ENCODE results near the gene KIAA0232. TPM values are rescaled to one million over a fixed set of nuclear protein-coding genes. Genes with fewer than 3 reads are reported as not detected.

KIAA0232 gene
- total RNA-seq, 1 donor from 2014 or later, result 27.2 TPM

- TF ChIP-seq, protein P1, sequence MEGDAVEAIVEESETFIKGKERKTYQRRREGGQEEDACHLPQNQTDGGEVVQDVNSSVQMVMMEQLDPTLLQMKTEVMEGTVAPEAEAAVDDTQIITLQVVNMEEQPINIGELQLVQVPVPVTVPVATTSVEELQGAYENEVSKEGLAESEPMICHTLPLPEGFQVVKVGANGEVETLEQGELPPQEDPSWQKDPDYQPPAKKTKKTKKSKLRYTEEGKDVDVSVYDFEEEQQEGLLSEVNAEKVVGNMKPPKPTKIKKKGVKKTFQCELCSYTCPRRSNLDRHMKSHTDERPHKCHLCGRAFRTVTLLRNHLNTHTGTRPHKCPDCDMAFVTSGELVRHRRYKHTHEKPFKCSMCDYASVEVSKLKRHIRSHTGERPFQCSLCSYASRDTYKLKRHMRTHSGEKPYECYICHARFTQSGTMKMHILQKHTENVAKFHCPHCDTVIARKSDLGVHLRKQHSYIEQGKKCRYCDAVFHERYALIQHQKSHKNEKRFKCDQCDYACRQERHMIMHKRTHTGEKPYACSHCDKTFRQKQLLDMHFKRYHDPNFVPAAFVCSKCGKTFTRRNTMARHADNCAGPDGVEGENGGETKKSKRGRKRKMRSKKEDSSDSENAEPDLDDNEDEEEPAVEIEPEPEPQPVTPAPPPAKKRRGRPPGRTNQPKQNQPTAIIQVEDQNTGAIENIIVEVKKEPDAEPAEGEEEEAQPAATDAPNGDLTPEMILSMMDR (IDR thresholded peaks at IDR 0.05; ENCODE audit: unreplicated experiment), result no peak
- no peak overlapping the region for H3K4me3 Mint-ChIP-seq (ENCODE audit: unreplicated experiment)
- DNase-seq (ENCODE audit: low spot score), result no peak
- H3K36me3 Mint-ChIP-seq (ENCODE audit: low read depth, unreplicated experiment), result no peaks in the 10 kb centered on the region
- no peaks in the 10 kb centered on the region for H3K9me3 Mint-ChIP-seq (ENCODE audit: unreplicated experiment)
- H3K4me1 Mint-ChIP-seq (ENCODE audit: unreplicated experiment), result peaks cover 36% of the 10 kb centered on the region
- no peak overlapping the region for H3K27ac Mint-ChIP-seq (ENCODE audit: unreplicated experiment)
- H3K27me3 Mint-ChIP-seq (ENCODE audit: unreplicated experiment), result peaks cover 6% of the 10 kb centered on the region
These were observed 130.9 kb downstream of the KIAA0232 start for GRCh38 chr4:6913350-6913905.

DNA sequence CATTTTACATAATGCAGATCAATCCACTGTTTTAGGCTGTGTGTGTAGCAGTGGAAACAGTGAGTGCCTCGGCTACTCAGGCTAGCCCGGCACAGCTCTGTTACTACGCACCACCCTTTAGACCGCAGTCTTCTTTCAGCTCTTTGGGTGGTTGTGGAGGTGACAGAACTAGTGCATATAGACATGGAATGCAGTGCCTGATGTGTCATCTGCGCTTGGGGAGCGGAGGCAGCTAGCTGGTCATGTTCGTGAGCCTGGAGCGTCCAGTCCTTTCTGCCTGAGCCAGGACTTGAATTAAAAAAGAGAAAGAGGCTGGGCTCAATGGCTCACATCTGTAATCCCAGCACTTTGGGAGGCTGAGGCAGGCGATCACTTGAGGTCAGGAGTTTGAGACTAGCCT lies 131.9 kb downstream of the KIAA0232 start:
- DNase-seq (ENCODE audit: low spot score), result no peak
- peaks cover 2% of the 10 kb centered on the region for H3K27me3 Mint-ChIP-seq (ENCODE audit: unreplicated experiment)
- no peaks in the 10 kb centered on the region for H3K9me3 Mint-ChIP-seq (ENCODE audit: unreplicated experiment)
- no peaks in the 10 kb centered on the region for H3K36me3 Mint-ChIP-seq (ENCODE audit: low read depth, unreplicated experiment)
- TF ChIP-seq, protein P1 (IDR thresholded peaks at IDR 0.05; ENCODE audit: unreplicated experiment), result no peak
- no peak overlapping the region for H3K4me3 Mint-ChIP-seq (ENCODE audit: unreplicated experiment)
- peaks cover 35% of the 10 kb centered on the region for H3K4me1 Mint-ChIP-seq (ENCODE audit: unreplicated experiment)
- H3K27ac Mint-ChIP-seq (ENCODE audit: unreplicated experiment), result no peak overlapping the region

DNA sequence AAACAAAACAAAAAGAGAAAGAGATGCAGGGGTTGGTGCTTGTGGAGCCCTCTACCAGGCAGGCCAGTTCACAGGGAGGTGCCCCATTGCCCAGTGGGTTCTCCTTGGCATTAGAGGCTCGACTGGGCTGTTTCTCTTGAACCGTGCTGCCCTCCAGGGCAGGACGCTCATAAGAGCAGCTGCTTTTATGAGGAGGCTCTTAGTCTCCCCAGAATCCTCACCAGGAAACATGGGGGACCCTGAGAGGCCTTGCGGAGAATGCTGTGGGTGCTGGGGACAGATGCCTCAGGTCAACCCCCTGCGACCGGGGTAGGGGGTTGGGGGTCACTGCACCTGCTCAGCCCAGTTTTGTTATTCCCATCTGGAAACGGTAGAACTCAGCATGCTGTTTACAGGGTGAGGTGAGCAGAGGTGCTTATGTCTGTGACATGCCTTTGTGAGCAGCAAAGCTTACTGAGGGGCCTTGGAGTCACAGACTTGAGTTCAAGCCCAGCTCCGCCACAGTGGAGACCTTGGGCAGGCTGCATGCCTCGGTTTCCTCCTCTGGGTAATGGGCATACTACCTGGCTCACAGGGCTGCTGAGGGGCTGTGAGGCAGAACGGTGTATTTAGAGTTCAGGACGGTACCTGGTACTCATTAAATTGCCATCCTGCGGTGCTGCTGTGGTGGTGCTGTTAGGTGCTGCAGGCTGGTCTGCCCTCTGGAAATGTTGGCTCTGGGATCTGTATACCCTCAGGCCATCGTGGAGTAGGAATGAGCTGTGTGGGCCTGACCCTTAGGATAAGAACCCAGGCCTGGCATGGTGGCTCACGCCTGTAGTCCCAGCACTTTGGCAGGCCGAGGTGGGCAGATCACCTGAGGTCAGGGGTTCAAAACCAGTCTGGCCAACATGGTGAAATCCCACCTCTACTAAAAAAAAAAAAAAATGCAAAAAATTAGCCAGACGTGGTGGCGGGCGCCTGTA lies 132.8 kb downstream of the KIAA0232 start:
- no peaks in the 10 kb centered on the region for H3K36me3 Mint-ChIP-seq (ENCODE audit: low read depth, unreplicated experiment)
- H3K4me1 Mint-ChIP-seq (ENCODE audit: unreplicated experiment), result peaks cover 35% of the 10 kb centered on the region
- no peaks in the 10 kb centered on the region for H3K9me3 Mint-ChIP-seq (ENCODE audit: unreplicated experiment)
- H3K27me3 Mint-ChIP-seq (ENCODE audit: unreplicated experiment), result peaks cover 2% of the 10 kb centered on the region
- TF ChIP-seq, protein P1 (IDR thresholded peaks at IDR 0.05; ENCODE audit: unreplicated experiment), result no peak
- DNase-seq (ENCODE audit: low spot score), result no peak
- no peak overlapping the region for H3K4me3 Mint-ChIP-seq (ENCODE audit: unreplicated experiment)
- H3K27ac Mint-ChIP-seq (ENCODE audit: unreplicated experiment), result no peak overlapping the region

DNA sequence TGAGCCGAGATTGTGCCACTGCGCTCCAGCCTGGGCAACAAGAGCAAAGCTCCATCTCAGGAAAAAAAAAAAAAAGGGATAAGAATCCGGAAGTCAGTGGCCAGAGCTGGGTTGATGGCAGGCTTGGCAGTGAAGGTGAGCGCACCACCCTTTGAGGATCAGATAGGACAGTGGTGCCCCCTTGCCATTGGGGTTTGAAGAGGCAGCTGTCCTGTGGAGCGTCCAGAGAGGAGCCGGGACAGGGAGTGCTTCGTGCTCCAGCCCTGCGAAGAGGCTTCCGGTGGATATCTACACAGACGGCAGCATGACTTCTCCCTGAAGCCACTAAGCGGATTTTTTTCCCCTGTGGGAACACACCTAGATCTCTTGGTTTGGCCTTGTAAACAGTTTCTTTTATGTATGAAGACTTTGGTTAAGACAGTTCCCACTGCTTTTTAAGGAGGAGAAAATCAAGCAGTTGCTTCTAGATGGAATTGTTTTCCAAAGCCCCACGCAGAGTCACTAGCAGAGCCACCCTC lies 133.6 kb downstream of the KIAA0232 start:
- DNase-seq (ENCODE audit: low spot score), result no peak
- TF ChIP-seq, protein P1 (IDR thresholded peaks at IDR 0.05; ENCODE audit: unreplicated experiment), result no peak
- H3K4me1 Mint-ChIP-seq (ENCODE audit: unreplicated experiment), result peaks cover 27% of the 10 kb centered on the region
- H3K4me3 Mint-ChIP-seq (ENCODE audit: unreplicated experiment), result no peak overlapping the region
- no peak overlapping the region for H3K27ac Mint-ChIP-seq (ENCODE audit: unreplicated experiment)
- peaks cover under 1% of the 10 kb centered on the region for H3K27me3 Mint-ChIP-seq (ENCODE audit: unreplicated experiment)
- H3K36me3 Mint-ChIP-seq (ENCODE audit: low read depth, unreplicated experiment), result no peaks in the 10 kb centered on the region
- H3K9me3 Mint-ChIP-seq (ENCODE audit: unreplicated experiment), result no peaks in the 10 kb centered on the region

Measured in endothelial cell (in vitro differentiated cells).